H9 (cell line): ENCODE results near the gene MST1R. TPM values are rescaled to one million over a fixed set of nuclear protein-coding genes. Genes with fewer than 3 reads are reported as not detected.
A peak's percentile ranks its signal among the peaks of the same experiment; 100 is the strongest.

Source experiments
- DNase-seq: peaks from one replicate; pipeline ENCODE4 v3.0.0-alpha.2; 2017
- H2AFZ ChIP-seq: one replicate; pipeline ENCODE4 v1.6.1; 2013; ENCODE audit warnings: mild to moderate bottlenecking, low read length, control low read depth, moderate library complexity
- H2AK5ac ChIP-seq: 2 replicates; pipeline ENCODE4 v1.6.1; 2013; ENCODE audit warnings: low read length, control low read depth, mixed read lengths; ENCODE audit not compliant: insufficient read length
- H2BK120ac ChIP-seq: one replicate; pipeline ENCODE4 v1.6.1; 2013; ENCODE audit warnings: low read depth, mild to moderate bottlenecking, low read length, control low read depth, inconsistent platforms; ENCODE audit not compliant: poor library complexity, severe bottlenecking
- H2BK12ac ChIP-seq: 2 replicates; pipeline ENCODE4 v1.6.1; 2013; ENCODE audit warnings: low read length, control low read depth, mixed read lengths, low read depth; ENCODE audit not compliant: insufficient read length
- H2BK15ac ChIP-seq: 2 replicates; pipeline ENCODE4 v1.6.1; 2013; ENCODE audit warnings: low read depth, low read length, control low read depth
- H2BK20ac ChIP-seq: one replicate; pipeline ENCODE4 v1.6.1; 2013; ENCODE audit warnings: low read depth, mild to moderate bottlenecking, low read length, control low read depth, inconsistent platforms; ENCODE audit not compliant: poor library complexity, severe bottlenecking
- H2BK5ac ChIP-seq: 2 replicates; pipeline ENCODE4 v1.6.1; 2013; ENCODE audit warnings: low read length, control low read depth, mixed read lengths; ENCODE audit not compliant: insufficient read length
- H3K14ac ChIP-seq: 2 replicates; pipeline ENCODE4 v1.6.1; 2013; ENCODE audit warnings: low read length, control low read depth; ENCODE audit not compliant: insufficient read depth
- H3K18ac ChIP-seq: 2 replicates; pipeline ENCODE4 v1.6.1; 2013; ENCODE audit warnings: low read depth, mild to moderate bottlenecking, mixed read lengths, low read length, control low read depth; ENCODE audit not compliant: insufficient read length
- H3K23ac ChIP-seq: 2 replicates; pipeline ENCODE4 v1.6.1; 2013; ENCODE audit warnings: low read length, control low read depth, mixed read lengths, low read depth; ENCODE audit not compliant: insufficient read length
- H3K23me2 ChIP-seq: 2 replicates; pipeline ENCODE4 v1.6.1; 2013; ENCODE audit warnings: low read depth, mild to moderate bottlenecking, mixed read lengths, low read length, control low read depth; ENCODE audit not compliant: insufficient read length, poor library complexity, severe bottlenecking
- H3K27ac ChIP-seq: 2 replicates; pipeline ENCODE4 v1.5.1; 2013; ENCODE audit warnings: low read length, control low read depth, mixed read lengths, low read depth; ENCODE audit not compliant: insufficient read length
- H3K27me3 ChIP-seq: 2 replicates; pipeline ENCODE4 v1.6.1; 2013; ENCODE audit warnings: low read length, control low read depth, inconsistent platforms; ENCODE audit not compliant: insufficient read depth
- H3K4ac ChIP-seq: 2 replicates; pipeline ENCODE4 v1.6.1; 2013; ENCODE audit warnings: low read depth, mild to moderate bottlenecking, control low read depth, inconsistent platforms, low read length, moderate library complexity
- H3K4me1 ChIP-seq: 2 replicates; pipeline ENCODE4 v1.6.1; 2013; ENCODE audit warnings: low read length, control low read depth, inconsistent platforms; ENCODE audit not compliant: insufficient read depth
- H3K4me2 ChIP-seq: 2 replicates; pipeline ENCODE4 v1.6.1; 2013; ENCODE audit warnings: low read length, control low read depth, mixed read lengths; ENCODE audit not compliant: insufficient read length, insufficient read depth
- H3K56ac ChIP-seq: 2 replicates; pipeline ENCODE4 v1.6.1; 2013; ENCODE audit warnings: low read depth, mild to moderate bottlenecking, mixed read lengths, low read length, control low read depth; ENCODE audit not compliant: insufficient read length
- H3K79me1 ChIP-seq: 2 replicates; pipeline ENCODE4 v1.6.1; 2013; ENCODE audit warnings: low read depth, mild to moderate bottlenecking, moderate library complexity, low read length, control low read depth, inconsistent platforms; ENCODE audit not compliant: insufficient read depth, poor library complexity, severe bottlenecking
- H3K79me2 ChIP-seq: 2 replicates; pipeline ENCODE4 v1.6.1; 2013; ENCODE audit warnings: low read length, control low read depth, inconsistent platforms; ENCODE audit not compliant: insufficient read depth
- H3K9ac ChIP-seq: 2 replicates; pipeline ENCODE4 v1.6.1; 2013; ENCODE audit warnings: low read length, control low read depth, mixed read lengths; ENCODE audit not compliant: insufficient read length; ENCODE audit errors: extremely low read depth
- H3K9me3 ChIP-seq: one replicate; pipeline ENCODE4 v1.6.1; 2013; ENCODE audit warnings: low read depth, low read length, inconsistent platforms; ENCODE audit not compliant: control insufficient read depth
- H3T11ph ChIP-seq: one replicate; pipeline ENCODE4 v1.6.1; 2013; ENCODE audit warnings: mild to moderate bottlenecking, low read length, control low read depth, inconsistent platforms
- H4K20me1 ChIP-seq: one replicate; pipeline ENCODE4 v1.6.1; 2013; ENCODE audit not compliant: control insufficient read depth, insufficient read length, insufficient read depth
- H4K5ac ChIP-seq: 2 replicates; pipeline ENCODE4 v1.6.1; 2013; ENCODE audit warnings: low read depth, mild to moderate bottlenecking, mixed read lengths, low read length, control low read depth; ENCODE audit not compliant: insufficient read length
- H4K8ac ChIP-seq: replicated peaks from 2 replicates; pipeline ENCODE4 v1.6.1; 2013; ENCODE audit warnings: low read length, control low read depth, mixed read lengths, low read depth; ENCODE audit not compliant: insufficient read length
- H4K91ac ChIP-seq: 2 replicates; pipeline ENCODE4 v1.6.1; 2013; ENCODE audit warnings: low read depth, mild to moderate bottlenecking, moderate library complexity, mixed read lengths, low read length, control low read depth; ENCODE audit not compliant: insufficient read length
- H3K27ac Mint-ChIP-seq, 3 experiments: 2 replicates in 2 of 3; 3 replicates in 1 of 3; pipeline ENCODE4 v1.8.0; 2020 to 2021; ENCODE audit warnings: mixed read lengths in 3 of 3, mild to moderate bottlenecking in 1 of 3, moderate library complexity in 1 of 3
- H3K27me3 Mint-ChIP-seq: 2 replicates; pipeline ENCODE4 v1.8.0; 2021; ENCODE audit warnings: low read depth, mild to moderate bottlenecking, moderate library complexity, mixed read lengths
- H3K36me3 Mint-ChIP-seq, 3 experiments: 2 replicates in 2 of 3; 3 replicates in 1 of 3; pipeline ENCODE4 v1.8.0; 2020 to 2021; ENCODE audit warnings: low read depth in 3 of 3, mixed read lengths in 3 of 3; ENCODE audit not compliant: insufficient read depth in 1 of 3
- H3K4me1 Mint-ChIP-seq, 2 experiments: 2 replicates each; pipeline ENCODE4 v1.8.0; 2020; ENCODE audit warnings: mixed read lengths in 2 of 2
- H3K4me3 Mint-ChIP-seq, 2 experiments: 2 replicates in 1 of 2; 3 replicates in 1 of 2; pipeline ENCODE4 v1.8.0; 2020 to 2021; ENCODE audit warnings: mild to moderate bottlenecking in 2 of 2, mixed read lengths in 2 of 2, moderate library complexity in 1 of 2
- H3K9me3 Mint-ChIP-seq, 2 experiments: 2 replicates in 1 of 2; 3 replicates in 1 of 2; pipeline ENCODE4 v1.8.0; 2020; ENCODE audit warnings: mild to moderate bottlenecking in 2 of 2, mixed read lengths in 2 of 2, moderate library complexity in 1 of 2
- CTCF ChIP-seq: fragments of 200-600 bp; sonication (generic); conservative IDR thresholded peaks from 3 replicates; pipeline ENCODE4 v1.8.0; 2021; ENCODE audit warnings: antibody characterized with exemption, mild to moderate bottlenecking
- WGBS: extraction: QIAGEN DNeasy Blood & Tissue Kit; methylation state at CpG from one replicate; pipeline ENCODE4 v1.1.7; 2013; ENCODE audit warnings: missing lambda C conversion rate, low lambda C conversion rate, mixed read lengths; ENCODE audit not compliant: insufficient read length; ENCODE audit errors: extremely low coverage; 5-methylcytosine and 5-hydroxymethylcytosine counted together
- total RNA-seq: library from RNA; stranded (reverse); gene quantifications from 2 replicates; pipeline ENCODE4 v1.2.1, GENCODE V29; 2021

The MST1R gene
- total RNA-seq, 1 experiment from 2014 or later: 4.9 TPM

- H2BK120ac ChIP-seq: no peak within 1 kb of the TSS
- H3K56ac ChIP-seq: no peak within 1 kb of the TSS
- H3K23me2 ChIP-seq: peaks cover 7% of the 10 kb centered on the region
- H3K4ac ChIP-seq: no peak within 1 kb of the TSS
- H2BK15ac ChIP-seq: no peak within 1 kb of the TSS
- no peak within 1 kb of the TSS for H4K5ac ChIP-seq
- no peak within 1 kb of the TSS for H4K8ac ChIP-seq
- no peak within 1 kb of the TSS for H2AK5ac ChIP-seq
- H3K9ac ChIP-seq: peak within 1 kb of the TSS; percentile 3
- peaks cover 10% of the 10 kb centered on the region; the same call in 1 of the 2 replicates for H3K4me1 ChIP-seq
- DNase-seq: peak; percentile 77
- no peak within 1 kb of the TSS for H3K27ac ChIP-seq
- no peak within 1 kb of the TSS for H4K91ac ChIP-seq
- no peak for TF ChIP-seq CTCF
- Mint-ChIP-seq H3K9me3 (no peaks in the 10 kb centered on the region), H3K36me3 (no peaks in the 10 kb centered on the region; a peak in 1 of 7 replicates), H3K4me1 (peaks cover 29 to 50% of the 10 kb centered on the region in 2 experiments), H3K4me3 (peak within 1 kb of the TSS; percentile 70 to 83), H3K27ac (peak within 1 kb of the TSS in 2 of 3 experiments; percentile 23 to 91; a peak in 3 of 7 replicates), H3K27me3 (peaks cover 28% of the 10 kb centered on the region)
- H3K9me3 ChIP-seq: no peaks in the 10 kb centered on the region
- H4K20me1 ChIP-seq: no peaks in the 10 kb centered on the region
- H3K18ac ChIP-seq: no peak within 1 kb of the TSS
- no peak within 1 kb of the TSS for H2BK5ac ChIP-seq
- peak within 1 kb of the TSS; percentile 43 for H3K4me2 ChIP-seq
- H3K27me3 ChIP-seq: no peaks in the 10 kb centered on the region
- H3T11ph ChIP-seq: no peak within 1 kb of the TSS
- WGBS: no CpG with 5 or more reads among the region's 59 CpGs
- H3K23ac ChIP-seq: no peak within 1 kb of the TSS
- H2BK12ac ChIP-seq: no peak within 1 kb of the TSS
- no peak within 1 kb of the TSS for H2BK20ac ChIP-seq
- H3K79me2 ChIP-seq: no peaks in the 10 kb centered on the region
- H3K79me1 ChIP-seq: no peaks in the 10 kb centered on the region
- no peak within 1 kb of the TSS for H3K14ac ChIP-seq
- H2AFZ ChIP-seq: no peak within 1 kb of the TSS
These were observed 34.0 kb downstream of the MST1R start, which contains the start of gene CAMKV for GRCh38 chr3:49869525-49870126. CAMKV (minus strand) TSS chr3:49869906; CDS start chr3:49862388, 7,518 bp downstream.
